HL-60 (cell line): Measurements from ENCODE around the gene LGR6.

Experiments
- GABPA ChIP-seq: IDR thresholded peaks from 2 replicates; pipeline ENCODE4 v1.6.1; 2012; ENCODE audit warnings: low read depth
- POLR2AphosphoS5 ChIP-seq: IDR thresholded peaks from 2 replicates; pipeline ENCODE4 v1.6.1; 2012; ENCODE audit warnings: low read depth
- REST ChIP-seq: IDR thresholded peaks from 2 replicates; pipeline ENCODE4 v1.6.1; 2012; ENCODE audit warnings: low read depth; ENCODE audit not compliant: insufficient replicate concordance
- TF ChIP-seq, protein P1 (sequence below): IDR thresholded peaks from one replicate; pipeline ENCODE4 v1.5.1; 2011; ENCODE audit warnings: low read length, control low read depth, inconsistent platforms; ENCODE audit not compliant: insufficient read depth

- TF ChIP-seq, protein P1, sequence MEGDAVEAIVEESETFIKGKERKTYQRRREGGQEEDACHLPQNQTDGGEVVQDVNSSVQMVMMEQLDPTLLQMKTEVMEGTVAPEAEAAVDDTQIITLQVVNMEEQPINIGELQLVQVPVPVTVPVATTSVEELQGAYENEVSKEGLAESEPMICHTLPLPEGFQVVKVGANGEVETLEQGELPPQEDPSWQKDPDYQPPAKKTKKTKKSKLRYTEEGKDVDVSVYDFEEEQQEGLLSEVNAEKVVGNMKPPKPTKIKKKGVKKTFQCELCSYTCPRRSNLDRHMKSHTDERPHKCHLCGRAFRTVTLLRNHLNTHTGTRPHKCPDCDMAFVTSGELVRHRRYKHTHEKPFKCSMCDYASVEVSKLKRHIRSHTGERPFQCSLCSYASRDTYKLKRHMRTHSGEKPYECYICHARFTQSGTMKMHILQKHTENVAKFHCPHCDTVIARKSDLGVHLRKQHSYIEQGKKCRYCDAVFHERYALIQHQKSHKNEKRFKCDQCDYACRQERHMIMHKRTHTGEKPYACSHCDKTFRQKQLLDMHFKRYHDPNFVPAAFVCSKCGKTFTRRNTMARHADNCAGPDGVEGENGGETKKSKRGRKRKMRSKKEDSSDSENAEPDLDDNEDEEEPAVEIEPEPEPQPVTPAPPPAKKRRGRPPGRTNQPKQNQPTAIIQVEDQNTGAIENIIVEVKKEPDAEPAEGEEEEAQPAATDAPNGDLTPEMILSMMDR: no peak
- TF ChIP-seq REST (no peak), POLR2AphosphoS5 (no peak), GABPA (no peak)
Observed at GRCh38 chr1:202324646-202325045, 131.0 kb downstream of the LGR6 start.
